ENCODE data around the gene CACNA2D2. TPM values are rescaled to one million over a fixed set of nuclear protein-coding genes. Genes with fewer than 3 reads are reported as not detected.

The CACNA2D2 gene
- total RNA-seq, 1 donor from 2014 or later, result 17.3 TPM

- H3K4me1 Mint-ChIP-seq (ENCODE audit: unreplicated experiment), result peaks cover 3% of the 10 kb centered on the region
- TF ChIP-seq, protein P1, sequence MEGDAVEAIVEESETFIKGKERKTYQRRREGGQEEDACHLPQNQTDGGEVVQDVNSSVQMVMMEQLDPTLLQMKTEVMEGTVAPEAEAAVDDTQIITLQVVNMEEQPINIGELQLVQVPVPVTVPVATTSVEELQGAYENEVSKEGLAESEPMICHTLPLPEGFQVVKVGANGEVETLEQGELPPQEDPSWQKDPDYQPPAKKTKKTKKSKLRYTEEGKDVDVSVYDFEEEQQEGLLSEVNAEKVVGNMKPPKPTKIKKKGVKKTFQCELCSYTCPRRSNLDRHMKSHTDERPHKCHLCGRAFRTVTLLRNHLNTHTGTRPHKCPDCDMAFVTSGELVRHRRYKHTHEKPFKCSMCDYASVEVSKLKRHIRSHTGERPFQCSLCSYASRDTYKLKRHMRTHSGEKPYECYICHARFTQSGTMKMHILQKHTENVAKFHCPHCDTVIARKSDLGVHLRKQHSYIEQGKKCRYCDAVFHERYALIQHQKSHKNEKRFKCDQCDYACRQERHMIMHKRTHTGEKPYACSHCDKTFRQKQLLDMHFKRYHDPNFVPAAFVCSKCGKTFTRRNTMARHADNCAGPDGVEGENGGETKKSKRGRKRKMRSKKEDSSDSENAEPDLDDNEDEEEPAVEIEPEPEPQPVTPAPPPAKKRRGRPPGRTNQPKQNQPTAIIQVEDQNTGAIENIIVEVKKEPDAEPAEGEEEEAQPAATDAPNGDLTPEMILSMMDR (IDR thresholded peaks at IDR 0.05; ENCODE audit: unreplicated experiment), result no peak
- peaks cover 7% of the 10 kb centered on the region for H3K27me3 Mint-ChIP-seq (ENCODE audit: unreplicated experiment)
- H3K36me3 Mint-ChIP-seq (ENCODE audit: low read depth, unreplicated experiment), result no peaks in the 10 kb centered on the region
- no peak for DNase-seq (ENCODE audit: low spot score)
- H3K27ac Mint-ChIP-seq (ENCODE audit: unreplicated experiment), result no peak overlapping the region
- H3K9me3 Mint-ChIP-seq (ENCODE audit: unreplicated experiment), result no peaks in the 10 kb centered on the region
- no peak overlapping the region for H3K4me3 Mint-ChIP-seq (ENCODE audit: unreplicated experiment)
Measured at GRCh38 chr3:50478671-50479260, 24.7 kb downstream of the CACNA2D2 start.

DNA sequence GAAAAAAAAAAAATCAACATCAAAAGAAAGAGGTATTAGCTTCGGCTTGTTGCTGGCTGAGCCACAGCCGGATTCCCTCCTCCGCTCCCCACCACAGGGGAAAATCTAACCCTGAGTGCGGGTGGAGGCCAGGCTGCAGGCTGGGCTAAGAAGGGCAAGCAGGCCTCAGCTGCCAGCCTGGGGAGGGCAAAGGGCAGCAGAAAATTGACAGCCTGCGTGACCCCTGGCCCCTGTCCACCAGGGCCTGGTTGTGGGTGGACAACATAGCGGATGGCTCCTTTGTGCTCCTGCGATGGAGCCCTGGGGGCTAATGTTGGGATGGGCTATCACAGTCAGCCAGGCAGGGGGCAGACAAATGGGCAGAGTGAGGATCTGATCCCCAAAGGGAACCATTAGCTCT is 25.4 kb downstream of the CACNA2D2 start:
- Mint-ChIP-seq H3K27ac (ENCODE audit: unreplicated experiment) (no peak overlapping the region), H3K4me1 (ENCODE audit: unreplicated experiment) (peaks cover 3% of the 10 kb centered on the region)
- TF ChIP-seq, protein P1 (IDR thresholded peaks at IDR 0.05; ENCODE audit: unreplicated experiment), result no peak

DNA sequence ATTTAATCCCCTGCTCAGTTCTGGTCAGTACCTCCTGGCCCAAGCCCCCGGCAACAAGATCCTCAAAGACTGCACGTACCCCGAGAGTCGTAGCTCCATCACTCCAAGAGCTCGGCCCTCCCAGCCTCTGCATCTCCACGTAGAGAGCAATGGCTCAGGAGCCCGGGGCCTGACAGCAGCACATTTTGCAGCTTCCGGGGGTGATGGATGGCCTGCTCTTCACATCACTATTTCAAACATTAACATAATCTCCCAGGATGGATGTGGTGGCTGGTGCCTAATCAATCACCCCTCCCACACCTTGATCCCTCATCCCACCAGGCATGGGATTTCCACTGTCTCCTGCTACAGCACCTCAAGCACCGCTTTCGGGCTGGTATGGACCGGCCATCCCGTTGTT is 28.1 kb downstream of the CACNA2D2 start:
- DNase-seq (ENCODE audit: low spot score), result no peak
- TF ChIP-seq, protein P1 (IDR thresholded peaks at IDR 0.05; ENCODE audit: unreplicated experiment), result no peak
- Mint-ChIP-seq H3K4me1 (ENCODE audit: unreplicated experiment) (no peaks in the 10 kb centered on the region), H3K4me3 (ENCODE audit: unreplicated experiment) (peak overlapping the region; percentile 42), H3K27ac (ENCODE audit: unreplicated experiment) (no peak overlapping the region), H3K36me3 (ENCODE audit: low read depth, unreplicated experiment) (no peaks in the 10 kb centered on the region), H3K9me3 (ENCODE audit: unreplicated experiment) (no peaks in the 10 kb centered on the region), H3K27me3 (ENCODE audit: unreplicated experiment) (peaks cover 10% of the 10 kb centered on the region)

More for the DNA sequence above, 25.4 kb downstream of the CACNA2D2 start:
- H3K27me3 Mint-ChIP-seq (ENCODE audit: unreplicated experiment), result peaks cover 7% of the 10 kb centered on the region
- no peaks in the 10 kb centered on the region for H3K36me3 Mint-ChIP-seq (ENCODE audit: low read depth, unreplicated experiment)
- DNase-seq (ENCODE audit: low spot score), result no peak
- H3K9me3 Mint-ChIP-seq (ENCODE audit: unreplicated experiment), result no peaks in the 10 kb centered on the region
- H3K4me3 Mint-ChIP-seq (ENCODE audit: unreplicated experiment), result no peak overlapping the region

DNA sequence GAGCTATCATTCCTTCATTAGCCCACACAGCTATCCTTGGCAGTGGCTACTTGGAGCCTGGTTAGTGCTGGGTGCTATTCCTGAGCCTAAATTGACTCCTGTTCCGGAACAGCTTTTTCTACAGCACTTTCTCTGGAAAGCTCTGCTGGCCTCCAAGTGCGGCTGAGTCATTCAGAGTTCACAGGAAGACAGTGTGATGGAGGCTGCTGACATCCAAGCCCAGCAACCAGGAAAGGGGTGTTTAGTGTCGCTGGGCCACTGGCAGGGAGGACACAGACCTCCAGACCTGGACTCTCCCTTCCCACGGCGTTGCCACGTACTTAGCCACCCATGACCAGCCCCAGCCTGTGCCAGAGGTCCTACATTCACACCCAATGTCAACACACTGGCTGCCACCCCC is 28.7 kb downstream of the CACNA2D2 start:
- Mint-ChIP-seq H3K9me3 (ENCODE audit: unreplicated experiment) (no peaks in the 10 kb centered on the region), H3K27ac (ENCODE audit: unreplicated experiment) (no peak overlapping the region), H3K27me3 (ENCODE audit: unreplicated experiment) (peaks cover 10% of the 10 kb centered on the region), H3K4me3 (ENCODE audit: unreplicated experiment) (no peak overlapping the region), H3K36me3 (ENCODE audit: low read depth, unreplicated experiment) (no peaks in the 10 kb centered on the region), H3K4me1 (ENCODE audit: unreplicated experiment) (no peaks in the 10 kb centered on the region)
- TF ChIP-seq, protein P1 (IDR thresholded peaks at IDR 0.05; ENCODE audit: unreplicated experiment), result no peak
- DNase-seq (ENCODE audit: low spot score), result no peak

DNA sequence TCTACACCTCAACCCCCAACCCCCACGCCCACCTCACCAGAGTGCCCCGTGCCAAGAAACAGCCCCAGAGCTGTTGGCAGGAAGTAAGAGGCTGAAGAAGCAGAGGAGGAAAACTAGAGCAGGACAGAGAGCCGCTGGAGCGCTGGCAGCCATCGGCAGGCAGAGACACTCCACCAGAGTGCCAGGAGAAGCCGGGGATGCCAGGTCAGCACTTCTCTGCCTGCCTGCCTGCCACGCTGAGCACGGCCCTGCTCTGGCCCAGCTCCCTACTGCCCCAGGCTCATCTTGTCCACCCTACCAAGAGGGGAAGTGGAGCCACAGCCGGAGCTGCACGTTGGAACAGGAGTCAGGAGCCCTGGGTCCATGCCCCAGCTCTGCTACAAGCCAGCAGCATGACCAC is 29.7 kb downstream of the CACNA2D2 start:
- H3K27me3 Mint-ChIP-seq (ENCODE audit: unreplicated experiment), result peaks cover 10% of the 10 kb centered on the region

More for the DNA sequence above, 29.7 kb downstream of the CACNA2D2 start:
- DNase-seq (ENCODE audit: low spot score), result no peak
- Mint-ChIP-seq H3K36me3 (ENCODE audit: low read depth, unreplicated experiment) (no peaks in the 10 kb centered on the region), H3K4me3 (ENCODE audit: unreplicated experiment) (no peak overlapping the region), H3K27ac (ENCODE audit: unreplicated experiment) (no peak overlapping the region), H3K9me3 (ENCODE audit: unreplicated experiment) (no peaks in the 10 kb centered on the region), H3K4me1 (ENCODE audit: unreplicated experiment) (no peaks in the 10 kb centered on the region)
- TF ChIP-seq, protein P1 (IDR thresholded peaks at IDR 0.05; ENCODE audit: unreplicated experiment), result no peak
